K562 (cell line): Measurements from ENCODE around the gene FETUB. TPM values are rescaled to one million over a fixed set of nuclear protein-coding genes. Genes with fewer than 3 reads are reported as not detected.

Experiments
- ATAC-seq: fragments of 200-7000 bp; cut with Tn5 transposase; 3 replicates; pipeline ENCODE4 v1.9.1; 2020; ENCODE audit warnings: moderate library complexity
- BruUV-seq: library from RNA; stranded (reverse); fragments of 400-500 nt; replicated peaks from 2 replicates; lab custom pipeline; 2021; lab: Mats Ljungman, UMichigan
- CTCF ChIA-PET: fragments of 300-600 bp; formaldehyde crosslinking; extraction: SDS; loops from one replicate; lab custom pipeline; 2021; ENCODE audit warnings: low intra/inter-chr PET ratio; lab: Yijun Ruan, JAX
- POLR2A ChIA-PET: fragments of 300-600, 350-650 bp; sonication (Branson Sonifier 250); formaldehyde crosslinking; extraction: SDS; loops from one replicate; lab custom pipeline; 2021; ENCODE audit warnings: antibody characterized with exemption, inconsistent platforms; lab: Yijun Ruan, JAX
- DNase-seq, 4 experiments: peaks; one replicate each; pipeline versions ENCODE4 v3.0.0 to v3.0.0-alpha.2; 2011 to 2018; ENCODE audit warnings: low spot score in 3 of 4, mixed read lengths in 3 of 4; ENCODE audit errors: extremely low read depth in 1 of 4
- FAIRE-seq: peaks from 2 replicates; lab custom pipeline; 2011; peaks lifted over from hg19 to GRCh38; lab: Jason Lieb, UNC
- H2AFZ ChIP-seq: 2 replicates; pipeline ENCODE4 v1.6.0; 2011; ENCODE audit warnings: low read depth, low read length, control low read depth, inconsistent platforms
- H3K27ac ChIP-seq: fragments of 200-600 bp; 3 replicates; pipeline ENCODE4 v1.8.0; 2011; ENCODE audit warnings: low read depth, mild to moderate bottlenecking, control low read depth, inconsistent platforms, low read length, moderate library complexity, mixed read lengths; ENCODE audit errors: extremely low read depth
- H3K27me3 ChIP-seq, 2 experiments: fragments of 300-600 bp in 1 of 2; 2 replicates in 1 of 2; 3 replicates in 1 of 2; pipeline versions ENCODE4 v1.6.0 to v1.8.0; 2011; ENCODE audit warnings: inconsistent platforms in 2 of 2, low read length in 2 of 2, mild to moderate bottlenecking in 1 of 2, mixed read lengths in 1 of 2, moderate library complexity in 1 of 2; ENCODE audit not compliant: control insufficient read depth in 2 of 2, insufficient read depth in 2 of 2
- H3K36me3 ChIP-seq: fragments of 300-600 bp; 3 replicates; pipeline ENCODE4 v1.8.0; 2011; ENCODE audit warnings: mild to moderate bottlenecking, low read length, inconsistent platforms; ENCODE audit not compliant: control insufficient read depth, insufficient read depth
- H3K4me1 ChIP-seq, 2 experiments: fragments of 200-600 bp in 1 of 2; replicated peaks in 1 of 2; 2 replicates in 1 of 2; 3 replicates in 1 of 2; pipeline versions ENCODE4 v1.5.1 to v1.8.0; 2011; ENCODE audit warnings: inconsistent platforms in 2 of 2, low read length in 2 of 2, mild to moderate bottlenecking in 1 of 2, mixed read lengths in 1 of 2, moderate library complexity in 1 of 2; ENCODE audit not compliant: control insufficient read depth in 2 of 2, insufficient read depth in 2 of 2
- H3K4me2 ChIP-seq: 2 replicates; pipeline ENCODE4 v1.6.1; 2011; ENCODE audit warnings: low read length, control low read depth, inconsistent platforms, mixed read lengths; ENCODE audit not compliant: insufficient read depth
- H3K4me3 ChIP-seq: fragments of 200-600 bp; sonication (generic), shearing (Covaris generic); 2 replicates; pipeline ENCODE4 v1.5.1; 2016; ENCODE audit warnings: control low read depth, inconsistent platforms
- H3K79me2 ChIP-seq: fragments of 200-600 bp; 3 replicates; pipeline ENCODE4 v1.8.0; 2011; ENCODE audit warnings: low read length, inconsistent platforms; ENCODE audit not compliant: control insufficient read depth, insufficient read depth
- H3K9ac ChIP-seq, 2 experiments: 2 replicates each; pipeline versions ENCODE4 v1.6.0 to v1.6.1; 2011; ENCODE audit warnings: low read depth in 2 of 2, low read length in 2 of 2, control low read depth in 1 of 2, inconsistent platforms in 1 of 2, mild to moderate bottlenecking in 1 of 2, mixed read lengths in 1 of 2; ENCODE audit not compliant: insufficient read depth in 1 of 2
- H3K9me1 ChIP-seq: one replicate; pipeline ENCODE4 v1.6.0; 2011; ENCODE audit warnings: inconsistent platforms, mild to moderate bottlenecking, low read length, moderate library complexity; ENCODE audit not compliant: control insufficient read depth, insufficient read depth
- H3K9me3 ChIP-seq: replicated peaks from 2 replicates; pipeline ENCODE4 v1.5.1; 2011; ENCODE audit warnings: low read depth, low read length, inconsistent platforms; ENCODE audit not compliant: control insufficient read depth, insufficient read depth
- H4K20me1 ChIP-seq: replicated peaks from 2 replicates; pipeline ENCODE4 v1.6.1; 2011; ENCODE audit warnings: low read length, inconsistent platforms, mixed read lengths; ENCODE audit not compliant: control insufficient read depth, insufficient read depth
- ATF7 ChIP-seq: fragments of 450-650 bp; IDR thresholded peaks from 2 replicates; pipeline ENCODE4 v1.7.1; 2014; ENCODE audit warnings: mild to moderate bottlenecking, moderate library complexity
- CHD2 ChIP-seq: IDR thresholded peaks from 2 replicates; pipeline ENCODE4 v1.6.1; 2011; ENCODE audit warnings: low read depth, low read length
- FOXM1 ChIP-seq, 2 experiments: fragments of 450-650 bp in 1 of 2; sonication (generic) in 1 of 2; formaldehyde crosslinking in 1 of 2; IDR thresholded peaks; 2 replicates each; pipeline versions ENCODE4 v1.6.1 to v1.9.0; 2017 to 2022; ENCODE audit warnings: low read depth in 2 of 2, mild to moderate bottlenecking in 2 of 2, missing genetic modification reagents in 1 of 2, moderate library complexity in 1 of 2
- GTF2E2 ChIP-seq: fragments of 200-800 bp; sonication (Bioruptor generic); IDR thresholded peaks from 2 replicates; pipeline ENCODE4 v1.6.1; 2016; ENCODE audit warnings: missing genetic modification characterization, missing compliant biosample characterization
- GTF2F1 ChIP-seq: IDR thresholded peaks from 2 replicates; pipeline ENCODE4 v1.6.1; 2011; ENCODE audit warnings: low read depth, low read length, improper control_type of control experiment
- HDAC2 ChIP-seq: fragments of 450-650 bp; IDR thresholded peaks from 2 replicates; pipeline ENCODE4 v1.6.1; 2016; ENCODE audit warnings: mild to moderate bottlenecking
- MTF1 ChIP-seq: fragments of 250-450 bp; sonication (Bioruptor Pico); IDR thresholded peaks from 2 replicates; pipeline ENCODE4 v1.9.0; 2021; ENCODE audit warnings: moderate library complexity, mild to moderate bottlenecking, inconsistent platforms, borderline replicate concordance
- NFYB ChIP-seq: IDR thresholded peaks from 2 replicates; pipeline ENCODE4 v1.6.1; 2011; ENCODE audit warnings: mild to moderate bottlenecking, moderate library complexity; ENCODE audit not compliant: insufficient read length; ENCODE audit errors: extremely low read depth
- TGIF2 ChIP-seq: sonication (generic); formaldehyde crosslinking; IDR thresholded peaks from 2 replicates; pipeline ENCODE4 v1.8.1; 2022; ENCODE audit warnings: mild to moderate bottlenecking, missing genetic modification reagents, moderate library complexity
- ZNF263 ChIP-seq: sonication (generic); formaldehyde crosslinking; IDR thresholded peaks from 2 replicates; pipeline ENCODE4 v1.8.0; 2022; ENCODE audit warnings: mild to moderate bottlenecking, missing genetic modification reagents, borderline replicate concordance
- ZNF431 ChIP-seq: sonication (generic); formaldehyde crosslinking; IDR thresholded peaks from 2 replicates; pipeline ENCODE4 v1.8.0; 2022; ENCODE audit warnings: mild to moderate bottlenecking, missing genetic modification reagents
- WGBS: fragments of 100-300 bp; shearing (Covaris generic); methylation state at CpG from one replicate; pipeline ENCODE4 v1.1.6; 2016; ENCODE audit warnings: low coverage, mixed read lengths; ENCODE audit not compliant: insufficient coverage; ENCODE audit errors: missing lambda C conversion rate; 5-methylcytosine and 5-hydroxymethylcytosine counted together
- in situ Hi-C: fragments of 300-500 bp; cut with MboI; formaldehyde crosslinking; loops from 4 replicates; pipeline ENCODE4 v1.15.0; 2018; ENCODE audit warnings: inconsistent platforms, mixed read lengths
- intact Hi-C: fragments of 100-400 bp; cut with micrococcal nuclease; formaldehyde crosslinking; loops from 2 replicates; pipeline ENCODE4 v1.14.2; 2022
- polyA plus RNA-seq, 8 experiments: library from polyadenylated mRNA; depleted of rRNA in 4 of 8; stranded (reverse) in 5 of 8; unstranded in 3 of 8; fragments of >200 nt; fragmentation: Nextera tagmentation in 2 of 8; fragmentation: Illumina TruSeq in 1 of 8; extraction: Ambion mirVana in 2 of 8; extraction: Trizol in 1 of 8; gene quantifications; 2 replicates each; pipeline versions ENCODE4 v1.2.1 to v1.2.3, GENCODE V29; 2011 to 2014; ENCODE audit warnings: inconsistent platforms in 1 of 8, missing spikeins in 1 of 8
- total RNA-seq, 7 experiments: library from RNA; depleted of rRNA in 6 of 7; stranded (reverse); fragments of >200 nt in 6 of 7; fragmentation: Illumina TruSeq in 2 of 7; extraction: Trizol in 2 of 7; gene quantifications; 2 replicates each; pipeline versions ENCODE4 v1.2.1 to v1.2.3, GENCODE V29; 2011 to 2021; ENCODE audit warnings: low replicate concordance in 1 of 7
- TF ChIP-seq, protein P1 (sequence below): fragments of 150-350 bp; IDR thresholded peaks from 2 replicates; pipeline ENCODE4 v1.6.1; 2014; ENCODE audit warnings: low read depth, mild to moderate bottlenecking, low read length, borderline replicate concordance
- TF ChIP-seq, protein P2 (sequence below): fragments of 250-450 bp; sonication (Bioruptor Pico); IDR thresholded peaks from 2 replicates; pipeline ENCODE4 v1.5.0; 2020; ENCODE audit warnings: mild to moderate bottlenecking

Gene FETUB
- total and polyA plus RNA-seq, 9 of the 15 experiments (the other 6 are each of a cell fraction or from before 2014, with no cell fraction given), result not detected

DNA sequence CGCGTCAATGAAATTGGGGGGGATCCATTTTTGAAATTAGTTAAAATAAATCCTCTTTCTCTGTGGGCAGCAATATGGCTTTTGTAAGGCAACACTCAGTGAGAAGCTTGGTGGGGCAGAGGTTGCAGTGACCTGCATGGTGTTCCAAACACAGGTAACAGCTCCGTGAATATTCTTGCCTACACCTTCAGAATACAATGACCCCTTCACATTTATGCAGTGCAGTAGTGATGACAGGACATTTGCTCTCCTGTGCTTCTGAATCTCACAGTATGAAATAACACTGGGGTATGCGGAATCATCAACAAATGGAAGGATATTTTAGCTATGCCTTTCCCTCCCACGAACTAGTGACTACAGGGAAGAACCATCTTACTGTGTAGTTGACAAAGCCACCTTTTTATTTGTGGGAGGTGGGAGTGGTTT, 20.4 kb upstream of the FETUB start:
- ATAC-seq (no peak), FAIRE-seq (no peak)
- CTCF ChIA-PET, result no interaction called here
- Histone ChIP-seq H3K36me3 (no peaks in the 10 kb centered on the region), H3K9me1 (no peaks in the 10 kb centered on the region), H4K20me1 (no peaks in the 10 kb centered on the region), H3K4me3 (no peak overlapping the region), H3K4me2 (no peak overlapping the region), H3K79me2 (no peaks in the 10 kb centered on the region), H3K9me3 (0 out of 2 replicates have a peak, but pooled peaks cover 1% of the 10 kb centered on the region), H3K27me3 (peaks cover 12 to 53% of the 10 kb centered on the region in 2 experiments; a peak in 4 of 5 replicates)
- in situ Hi-C loops, result loop anchor here (5.0 to 10.0 kb wide), 2 partner anchors 135 to 198 kb away; no protein-coding TSS in a partner anchor
- WGBS, result 52% methylated on average over 5 of the region's 5 CpGs
- TF ChIP-seq CHD2 (no peak), ATF7 (no peak), MTF1 (no peak), ZNF263 (CRISPR knock-in tag) (no peak), HDAC2 (no peak), NFYB (no peak), ZNF431 (CRISPR knock-in tag) (no peak), GTF2E2 (tag) (no peak), GTF2F1 (no peak), TGIF2 (CRISPR knock-in tag) (no peak), FOXM1 (IDR thresholded peaks at IDR 0.05; ENCODE audit: low read depth) (no peak), FOXM1 (CRISPR knock-in tag; IDR thresholded peaks at IDR 0.05; ENCODE audit: low read depth) (no peak)
- TF ChIP-seq, protein P1, sequence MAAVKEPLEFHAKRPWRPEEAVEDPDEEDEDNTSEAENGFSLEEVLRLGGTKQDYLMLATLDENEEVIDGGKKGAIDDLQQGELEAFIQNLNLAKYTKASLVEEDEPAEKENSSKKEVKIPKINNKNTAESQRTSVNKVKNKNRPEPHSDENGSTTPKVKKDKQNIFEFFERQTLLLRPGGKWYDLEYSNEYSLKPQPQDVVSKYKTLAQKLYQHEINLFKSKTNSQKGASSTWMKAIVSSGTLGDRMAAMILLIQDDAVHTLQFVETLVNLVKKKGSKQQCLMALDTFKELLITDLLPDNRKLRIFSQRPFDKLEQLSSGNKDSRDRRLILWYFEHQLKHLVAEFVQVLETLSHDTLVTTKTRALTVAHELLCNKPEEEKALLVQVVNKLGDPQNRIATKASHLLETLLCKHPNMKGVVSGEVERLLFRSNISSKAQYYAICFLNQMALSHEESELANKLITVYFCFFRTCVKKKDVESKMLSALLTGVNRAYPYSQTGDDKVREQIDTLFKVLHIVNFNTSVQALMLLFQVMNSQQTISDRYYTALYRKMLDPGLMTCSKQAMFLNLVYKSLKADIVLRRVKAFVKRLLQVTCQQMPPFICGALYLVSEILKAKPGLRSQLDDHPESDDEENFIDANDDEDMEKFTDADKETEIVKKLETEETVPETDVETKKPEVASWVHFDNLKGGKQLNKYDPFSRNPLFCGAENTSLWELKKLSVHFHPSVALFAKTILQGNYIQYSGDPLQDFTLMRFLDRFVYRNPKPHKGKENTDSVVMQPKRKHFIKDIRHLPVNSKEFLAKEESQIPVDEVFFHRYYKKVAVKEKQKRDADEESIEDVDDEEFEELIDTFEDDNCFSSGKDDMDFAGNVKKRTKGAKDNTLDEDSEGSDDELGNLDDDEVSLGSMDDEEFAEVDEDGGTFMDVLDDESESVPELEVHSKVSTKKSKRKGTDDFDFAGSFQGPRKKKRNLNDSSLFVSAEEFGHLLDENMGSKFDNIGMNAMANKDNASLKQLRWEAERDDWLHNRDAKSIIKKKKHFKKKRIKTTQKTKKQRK, result no peak
- TF ChIP-seq, protein P2, sequence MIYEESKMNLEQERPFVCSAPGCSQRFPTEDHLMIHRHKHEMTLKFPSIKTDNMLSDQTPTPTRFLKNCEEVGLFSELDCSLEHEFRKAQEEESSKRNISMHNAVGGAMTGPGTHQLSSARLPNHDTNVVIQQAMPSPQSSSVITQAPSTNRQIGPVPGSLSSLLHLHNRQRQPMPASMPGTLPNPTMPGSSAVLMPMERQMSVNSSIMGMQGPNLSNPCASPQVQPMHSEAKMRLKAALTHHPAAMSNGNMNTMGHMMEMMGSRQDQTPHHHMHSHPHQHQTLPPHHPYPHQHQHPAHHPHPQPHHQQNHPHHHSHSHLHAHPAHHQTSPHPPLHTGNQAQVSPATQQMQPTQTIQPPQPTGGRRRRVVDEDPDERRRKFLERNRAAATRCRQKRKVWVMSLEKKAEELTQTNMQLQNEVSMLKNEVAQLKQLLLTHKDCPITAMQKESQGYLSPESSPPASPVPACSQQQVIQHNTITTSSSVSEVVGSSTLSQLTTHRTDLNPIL, result no peak
- TF ChIP-seq, all 486 proteins: peak for 0
- POLR2A ChIA-PET, result no interaction called here
- DNase-seq, result no peak
- intact Hi-C loops, result loop anchor here (5.0 to 10.0 kb wide), 4 partner anchors 37 to 545 kb away; partner anchors contain the start of gene CRYGS
- no peak overlapping the region for H2AFZ ChIP-seq
- H3K9ac ChIP-seq, result no peak overlapping the region
- no peak overlapping the region for H3K27ac ChIP-seq
- H3K4me1 ChIP-seq, result peaks cover 3 to 10% of the 10 kb centered on the region in 2 experiments; a peak in 3 of 5 replicates
- BruUV-seq, result no TSS peak
